TTC549 (cell line): ENCODE measurements around the gene DBF4.
A peak's percentile ranks its signal among the peaks of the same experiment; 100 is the strongest.
"Not testable (repeated sequence)": the region's sequence is repeated elsewhere in the genome, so short reads cannot be mapped to it uniquely, and the experiment has no call there.

Source experiments
- FAIRE-seq: peaks from 2 replicates; lab custom pipeline; 2012; peaks lifted over from hg19 to GRCh38; lab: Jason Lieb, UNC

The DBF4 gene

GRCh38 chr7:87885018-87885417 lies 8.7 kb downstream of the DBF4 start:
- FAIRE-seq = no peak

- FAIRE-seq = peak; percentile 88
These were observed 10.6 kb downstream of the DBF4 start for GRCh38 chr7:87886875-87887274.

GRCh38 chr7:87895363-87895762 lies 19.1 kb downstream of the DBF4 start:
- FAIRE-seq = no peak

GRCh38 chr7:87899255-87899654 lies 23.0 kb downstream of the DBF4 start:
- no peak for FAIRE-seq

GRCh38 chr7:87907136-87907906 lies 31.0 kb downstream of the DBF4 start:
- FAIRE-seq = peak; percentile 41

- not testable (repeated sequence) for FAIRE-seq
These were observed 32.5 kb downstream of the DBF4 start for GRCh38 chr7:87908814-87909213.

- no peak for FAIRE-seq
These were observed 35.8 kb downstream of the DBF4 start for GRCh38 chr7:87912121-87912520.

- FAIRE-seq = no peak
These were observed 42.4 kb downstream of the DBF4 start for GRCh38 chr7:87918740-87919139.

GRCh38 chr7:87919875-87920274 lies 43.6 kb downstream of the DBF4 start:
- FAIRE-seq = no peak

GRCh38 chr7:87920578-87920977 lies 44.3 kb downstream of the DBF4 start:
- FAIRE-seq = no peak

- FAIRE-seq = not testable (repeated sequence)
These were observed 46.6 kb downstream of the DBF4 start for GRCh38 chr7:87922759-87923395.

GRCh38 chr7:87926581-87927461 lies 50.5 kb downstream of the DBF4 start:
- no peak for FAIRE-seq

GRCh38 chr7:87933605-87933952 lies 57.3 kb downstream of the DBF4 start:
- FAIRE-seq = no peak

- FAIRE-seq = no peak
These were observed 57.8 kb downstream of the DBF4 start, which contains the start of gene ADAM22 for GRCh38 chr7:87933953-87934698. Gene ADAM22 (plus strand): TSS chr7:87934251. CDS start chr7:87934466, 215 bp downstream.

GRCh38 chr7:87934699-87935383 lies 58.5 kb downstream of the DBF4 start:
- FAIRE-seq = no peak

- no peak for FAIRE-seq
These were observed 59.1 kb downstream of the DBF4 start for GRCh38 chr7:87935384-87935706.

GRCh38 chr7:87941138-87941537 lies 64.8 kb downstream of the DBF4 start:
- FAIRE-seq = no peak

- no peak for FAIRE-seq
These were observed 68.3 kb downstream of the DBF4 start for GRCh38 chr7:87944547-87944946.

GRCh38 chr7:87945926-87946325 lies 69.6 kb downstream of the DBF4 start:
- FAIRE-seq = not testable (repeated sequence)

- no peak for FAIRE-seq
These were observed 72.1 kb downstream of the DBF4 start for GRCh38 chr7:87948371-87948770.
